SK-N-SH treated with all-trans-retinoic acid at 6 μM for 48 hours (cell line): ENCODE data around the gene CDK5.

Experiments used
- ATAC-seq: fragments of 200-7000 bp; cut with Tn5 transposase; 3 replicates; pipeline ENCODE4 v1.9.1; 2020; ENCODE audit warnings: mild to moderate bottlenecking, moderate library complexity
- ARNTL ChIP-seq: fragments of 450-650 bp; formaldehyde crosslinking; IDR thresholded peaks from 2 replicates; pipeline ENCODE4 v1.5.0; 2020; ENCODE audit warnings: low read depth, mild to moderate bottlenecking, moderate library complexity, borderline replicate concordance
- BACH2 ChIP-seq: fragments of 250-450 bp; sonication (Bioruptor Pico); IDR thresholded peaks from 2 replicates; pipeline ENCODE4 v1.9.0; 2021; ENCODE audit warnings: mild to moderate bottlenecking, borderline replicate concordance
- CSDC2 ChIP-seq: fragments of 250-450 bp; sonication (Bioruptor Pico); IDR thresholded peaks from 2 replicates; pipeline ENCODE4 v1.5.0; 2020; ENCODE audit warnings: mild to moderate bottlenecking, moderate library complexity
- ESRRG ChIP-seq: fragments of 250-450 bp; sonication (Bioruptor Pico); IDR thresholded peaks from 2 replicates; pipeline ENCODE4 v1.6.1; 2021; ENCODE audit warnings: mild to moderate bottlenecking
- GLIS3 ChIP-seq: fragments of 250-450 bp; sonication (Bioruptor Pico); IDR thresholded peaks from 2 replicates; pipeline ENCODE4 v1.5.0; 2020; ENCODE audit warnings: mild to moderate bottlenecking, moderate library complexity
- ISL1 ChIP-seq: fragments of 250-450 bp; sonication (Bioruptor Pico); IDR thresholded peaks from 2 replicates; pipeline ENCODE4 v2.1.2; 2022; ENCODE audit warnings: mild to moderate bottlenecking, moderate library complexity
- OSR1 ChIP-seq: fragments of 250-450 bp; sonication (Bioruptor Pico); IDR thresholded peaks from 2 replicates; pipeline ENCODE4 v1.8.0; 2022; ENCODE audit warnings: moderate library complexity, mild to moderate bottlenecking, inconsistent platforms
- PPARA ChIP-seq: fragments of 250-450 bp; sonication (Bioruptor Pico); IDR thresholded peaks from 2 replicates; pipeline ENCODE4 v1.5.0; 2020; ENCODE audit warnings: mild to moderate bottlenecking, borderline replicate concordance
- SNAI2 ChIP-seq: fragments of 250-450 bp; sonication (Bioruptor Pico); IDR thresholded peaks from 2 replicates; pipeline ENCODE4 v1.5.0; 2020; ENCODE audit warnings: mild to moderate bottlenecking, moderate library complexity
- TCF4 ChIP-seq: fragments of 250-450 bp; sonication (Bioruptor Pico); IDR thresholded peaks from 2 replicates; pipeline ENCODE4 v1.8.0; 2021; ENCODE audit warnings: mild to moderate bottlenecking, moderate library complexity, borderline replicate concordance
- TOX ChIP-seq: fragments of 250-450 bp; sonication (Bioruptor Pico); IDR thresholded peaks from 2 replicates; pipeline ENCODE4 v1.8.0; 2021; ENCODE audit warnings: mild to moderate bottlenecking, moderate library complexity, borderline replicate concordance
- ZNF565 ChIP-seq: fragments of 450-650 bp; formaldehyde crosslinking; conservative IDR thresholded peaks from 2 replicates; pipeline ENCODE4 v1.5.0; 2020; ENCODE audit warnings: low read depth, mild to moderate bottlenecking, moderate library complexity
- ZNF70 ChIP-seq: fragments of 450-650 bp; formaldehyde crosslinking; IDR thresholded peaks from 2 replicates; pipeline ENCODE4 v1.5.0; 2020; ENCODE audit warnings: mild to moderate bottlenecking, moderate library complexity
- ZNF8 ChIP-seq: fragments of 450-650 bp; formaldehyde crosslinking; IDR thresholded peaks from 2 replicates; pipeline ENCODE4 v1.5.0; 2020; ENCODE audit warnings: mild to moderate bottlenecking, moderate library complexity
- TF ChIP-seq, protein P1 (sequence below): fragments of 250-450 bp; sonication (Bioruptor Pico); IDR thresholded peaks from 2 replicates; pipeline ENCODE4 v1.8.0; 2021; ENCODE audit warnings: low read depth, mild to moderate bottlenecking, moderate library complexity, borderline replicate concordance
- TF ChIP-seq, protein P2 (sequence below): fragments of 250-450 bp; sonication (Bioruptor Pico); IDR thresholded peaks from 2 replicates; pipeline ENCODE4 v1.5.0; 2020; ENCODE audit warnings: mild to moderate bottlenecking, moderate library complexity
- TF ChIP-seq, protein P3 (sequence below): fragments of 250-450 bp; sonication (Bioruptor Pico); IDR thresholded peaks from 2 replicates; pipeline ENCODE4 v1.5.1; 2021; ENCODE audit warnings: mild to moderate bottlenecking, moderate library complexity
- TF ChIP-seq, protein P4 (sequence below): fragments of 250-450 bp; sonication (Bioruptor Pico); IDR thresholded peaks from 2 replicates; pipeline ENCODE4 v1.5.1; 2020; ENCODE audit warnings: low read depth, mild to moderate bottlenecking, moderate library complexity

The CDK5 gene

DNA sequence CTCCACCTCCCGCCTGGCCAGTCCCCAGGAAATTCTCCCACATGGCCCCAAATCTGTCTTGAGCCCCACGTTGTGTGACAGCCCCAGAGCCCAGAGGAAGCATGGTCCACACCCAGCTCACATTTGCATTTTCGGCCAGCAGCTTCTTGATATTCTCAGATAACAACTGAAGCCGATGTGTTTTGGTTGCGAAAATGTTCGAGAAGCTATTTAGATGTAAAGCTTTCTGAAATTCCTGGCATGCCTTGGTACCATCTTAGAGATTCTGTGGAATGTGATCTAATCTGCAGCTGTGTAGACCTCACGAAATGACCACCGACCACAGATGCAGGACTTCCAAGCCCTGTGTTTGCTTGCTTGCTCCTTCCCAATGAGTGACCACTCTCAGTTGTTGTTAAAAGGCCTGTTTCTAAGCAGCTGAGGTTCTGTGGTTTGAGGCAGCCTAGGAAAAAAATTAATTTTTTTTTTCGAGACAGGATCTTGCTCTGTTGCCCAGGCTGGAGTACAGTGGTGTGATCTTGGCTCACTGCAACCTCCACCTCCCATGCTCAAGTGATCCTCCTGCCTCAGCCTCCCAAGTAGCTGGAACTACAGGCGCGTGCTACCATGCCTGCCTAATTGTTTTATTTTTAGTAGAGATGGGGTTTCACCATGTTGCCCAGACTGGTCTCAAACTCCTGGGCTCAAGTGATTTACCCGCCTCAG is 10.5 kb upstream of the CDK5 start:
- peak; percentile 35; the same call in 1 of the 2 replicates for TF ChIP-seq ISL1
- TF ChIP-seq, protein P1, sequence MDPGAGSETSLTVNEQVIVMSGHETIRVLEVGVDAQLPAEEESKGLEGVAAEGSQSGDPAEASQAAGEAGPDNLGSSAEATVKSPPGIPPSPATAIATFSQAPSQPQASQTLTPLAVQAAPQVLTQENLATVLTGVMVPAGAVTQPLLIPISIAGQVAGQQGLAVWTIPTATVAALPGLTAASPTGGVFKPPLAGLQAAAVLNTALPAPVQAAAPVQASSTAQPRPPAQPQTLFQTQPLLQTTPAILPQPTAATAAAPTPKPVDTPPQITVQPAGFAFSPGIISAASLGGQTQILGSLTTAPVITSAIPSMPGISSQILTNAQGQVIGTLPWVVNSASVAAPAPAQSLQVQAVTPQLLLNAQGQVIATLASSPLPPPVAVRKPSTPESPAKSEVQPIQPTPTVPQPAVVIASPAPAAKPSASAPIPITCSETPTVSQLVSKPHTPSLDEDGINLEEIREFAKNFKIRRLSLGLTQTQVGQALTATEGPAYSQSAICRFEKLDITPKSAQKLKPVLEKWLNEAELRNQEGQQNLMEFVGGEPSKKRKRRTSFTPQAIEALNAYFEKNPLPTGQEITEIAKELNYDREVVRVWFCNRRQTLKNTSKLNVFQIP (CRISPR knock-in tag) = no peak
- ATAC-seq = peak; percentile 13; the same call in 1 of the 3 replicates

DNA sequence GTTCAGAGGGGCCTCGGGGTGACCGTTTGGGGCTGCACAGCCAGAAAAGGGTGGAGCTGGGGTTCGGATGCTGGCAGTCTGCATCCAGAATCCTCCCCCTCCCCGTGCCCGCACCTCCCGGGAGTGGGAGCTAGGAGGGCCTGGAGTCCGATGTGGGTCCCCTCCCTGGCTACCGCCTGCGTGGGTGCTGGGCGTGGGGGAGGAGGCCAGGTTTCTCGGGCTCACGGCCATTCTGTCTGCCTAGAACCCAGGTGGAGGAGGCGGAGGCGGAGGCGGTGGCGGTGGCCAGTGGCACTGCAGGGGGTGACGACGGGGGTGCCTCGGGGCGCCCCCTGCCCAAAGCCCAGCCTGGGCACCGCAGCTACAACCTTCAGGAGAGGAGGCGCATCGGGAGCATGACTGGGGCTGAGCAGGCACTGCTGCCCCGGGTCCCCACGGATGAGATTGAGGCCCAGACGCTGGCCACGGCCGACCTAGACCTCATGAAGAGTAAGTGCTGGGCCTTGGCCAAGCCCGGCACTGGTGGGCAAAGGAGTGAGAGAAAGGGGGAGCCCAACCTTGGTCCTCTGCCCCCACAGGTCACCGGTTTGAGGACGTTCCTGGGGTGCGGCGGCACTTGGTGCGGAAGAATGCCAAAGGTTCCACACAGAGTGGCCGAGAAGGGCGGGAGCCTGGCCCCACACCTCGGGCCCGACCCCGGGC is 8.7 kb upstream of the CDK5 start:
- no peak for ATAC-seq
- TF ChIP-seq ZNF70 (CRISPR knock-in tag) (no peak), ISL1 (no peak)

DNA sequence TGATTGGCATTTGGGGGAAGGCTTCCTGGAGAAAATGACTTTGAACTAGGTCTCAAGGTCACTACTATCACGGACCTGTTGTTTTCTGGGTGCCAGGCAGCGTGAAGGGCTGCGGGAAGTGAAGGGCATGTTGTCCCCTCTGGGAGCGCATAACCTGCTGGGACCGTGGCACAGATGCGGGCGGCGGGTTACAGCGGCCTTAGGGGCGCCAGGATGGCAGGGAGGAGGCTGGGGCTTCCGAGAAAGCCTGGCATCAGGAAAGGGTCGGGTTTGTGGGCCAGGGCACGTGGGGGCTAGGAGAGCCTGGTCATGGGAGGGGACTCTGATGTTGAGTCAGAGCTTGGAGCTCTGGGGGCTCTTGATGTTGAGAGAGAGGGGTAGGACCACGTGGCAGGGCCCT is 7.8 kb upstream of the CDK5 start:
- TF ChIP-seq ARNTL (CRISPR knock-in tag) = no peak
- TF ChIP-seq TOX (CRISPR knock-in tag) = no peak
- no peak for TF ChIP-seq BACH2
- no peak for TF ChIP-seq ZNF8 (CRISPR knock-in tag)
- TF ChIP-seq GLIS3 (CRISPR knock-in tag) = no peak
- TF ChIP-seq, protein P1 (CRISPR knock-in tag) = no peak
- TF ChIP-seq OSR1 (CRISPR knock-in tag) = no peak
- no peak for TF ChIP-seq ZNF565 (CRISPR knock-in tag)
- no peak for TF ChIP-seq SNAI2 (CRISPR knock-in tag)
- TF ChIP-seq TCF4 = no peak
- TF ChIP-seq, protein P2, sequence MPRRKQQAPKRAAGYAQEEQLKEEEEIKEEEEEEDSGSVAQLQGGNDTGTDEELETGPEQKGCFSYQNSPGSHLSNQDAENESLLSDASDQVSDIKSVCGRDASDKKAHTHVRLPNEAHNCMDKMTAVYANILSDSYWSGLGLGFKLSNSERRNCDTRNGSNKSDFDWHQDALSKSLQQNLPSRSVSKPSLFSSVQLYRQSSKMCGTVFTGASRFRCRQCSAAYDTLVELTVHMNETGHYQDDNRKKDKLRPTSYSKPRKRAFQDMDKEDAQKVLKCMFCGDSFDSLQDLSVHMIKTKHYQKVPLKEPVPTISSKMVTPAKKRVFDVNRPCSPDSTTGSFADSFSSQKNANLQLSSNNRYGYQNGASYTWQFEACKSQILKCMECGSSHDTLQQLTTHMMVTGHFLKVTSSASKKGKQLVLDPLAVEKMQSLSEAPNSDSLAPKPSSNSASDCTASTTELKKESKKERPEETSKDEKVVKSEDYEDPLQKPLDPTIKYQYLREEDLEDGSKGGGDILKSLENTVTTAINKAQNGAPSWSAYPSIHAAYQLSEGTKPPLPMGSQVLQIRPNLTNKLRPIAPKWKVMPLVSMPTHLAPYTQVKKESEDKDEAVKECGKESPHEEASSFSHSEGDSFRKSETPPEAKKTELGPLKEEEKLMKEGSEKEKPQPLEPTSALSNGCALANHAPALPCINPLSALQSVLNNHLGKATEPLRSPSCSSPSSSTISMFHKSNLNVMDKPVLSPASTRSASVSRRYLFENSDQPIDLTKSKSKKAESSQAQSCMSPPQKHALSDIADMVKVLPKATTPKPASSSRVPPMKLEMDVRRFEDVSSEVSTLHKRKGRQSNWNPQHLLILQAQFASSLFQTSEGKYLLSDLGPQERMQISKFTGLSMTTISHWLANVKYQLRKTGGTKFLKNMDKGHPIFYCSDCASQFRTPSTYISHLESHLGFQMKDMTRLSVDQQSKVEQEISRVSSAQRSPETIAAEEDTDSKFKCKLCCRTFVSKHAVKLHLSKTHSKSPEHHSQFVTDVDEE (CRISPR knock-in tag) = no peak
- TF ChIP-seq ESRRG (CRISPR knock-in tag) = no peak
- ATAC-seq = no peak

DNA sequence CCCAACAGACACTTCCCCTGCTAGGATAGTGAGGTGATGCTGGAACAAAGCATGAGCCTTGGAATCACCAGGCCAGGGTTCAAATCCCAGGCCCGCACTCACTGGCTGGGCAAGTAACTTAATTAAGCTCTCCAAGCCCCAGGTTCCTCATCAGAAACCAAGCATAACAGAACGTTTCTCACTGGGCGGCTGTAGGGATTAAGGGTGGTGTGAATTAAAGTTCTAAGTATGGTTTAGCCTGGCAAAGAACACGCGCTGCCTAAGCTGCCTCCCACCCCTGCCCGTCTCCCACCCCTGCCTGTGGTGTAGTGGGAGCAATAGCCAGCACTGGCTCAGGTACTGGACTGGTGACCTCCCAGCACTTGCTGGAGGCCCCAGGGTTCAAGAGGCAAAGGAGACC is 7.3 kb upstream of the CDK5 start:
- no peak for ATAC-seq
- TF ChIP-seq, protein P3, sequence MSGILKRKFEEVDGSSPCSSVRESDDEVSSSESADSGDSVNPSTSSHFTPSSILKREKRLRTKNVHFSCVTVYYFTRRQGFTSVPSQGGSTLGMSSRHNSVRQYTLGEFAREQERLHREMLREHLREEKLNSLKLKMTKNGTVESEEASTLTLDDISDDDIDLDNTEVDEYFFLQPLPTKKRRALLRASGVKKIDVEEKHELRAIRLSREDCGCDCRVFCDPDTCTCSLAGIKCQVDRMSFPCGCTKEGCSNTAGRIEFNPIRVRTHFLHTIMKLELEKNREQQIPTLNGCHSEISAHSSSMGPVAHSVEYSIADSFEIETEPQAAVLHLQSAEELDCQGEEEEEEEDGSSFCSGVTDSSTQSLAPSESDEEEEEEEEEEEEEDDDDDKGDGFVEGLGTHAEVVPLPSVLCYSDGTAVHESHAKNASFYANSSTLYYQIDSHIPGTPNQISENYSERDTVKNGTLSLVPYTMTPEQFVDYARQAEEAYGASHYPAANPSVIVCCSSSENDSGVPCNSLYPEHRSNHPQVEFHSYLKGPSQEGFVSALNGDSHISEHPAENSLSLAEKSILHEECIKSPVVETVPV (CRISPR knock-in tag) = no peak
- TF ChIP-seq PPARA = no peak
- no peak for TF ChIP-seq ISL1
- TF ChIP-seq ZNF8 (CRISPR knock-in tag) = no peak
- no peak for TF ChIP-seq OSR1 (CRISPR knock-in tag)

DNA sequence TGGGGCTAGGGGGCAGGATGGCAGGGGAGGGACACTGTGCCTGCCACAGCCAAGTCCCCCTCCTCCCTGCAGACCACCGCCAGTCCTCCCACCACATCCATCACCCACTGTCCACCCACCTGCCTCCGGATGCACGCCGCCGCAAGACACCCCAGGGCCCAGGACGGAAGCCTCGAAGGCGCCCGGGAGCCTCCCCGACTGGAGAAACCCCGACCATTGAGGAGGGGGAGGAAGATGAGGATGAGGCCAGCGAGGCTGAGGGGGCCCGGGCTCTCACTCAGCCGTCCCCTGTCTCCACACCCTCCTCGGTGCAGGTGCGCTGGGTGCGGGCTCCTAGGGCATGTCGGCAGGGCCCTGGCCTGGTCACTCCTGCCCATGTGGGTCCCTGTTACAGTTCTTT is 6.8 kb upstream of the CDK5 start:
- TF ChIP-seq, protein P4, sequence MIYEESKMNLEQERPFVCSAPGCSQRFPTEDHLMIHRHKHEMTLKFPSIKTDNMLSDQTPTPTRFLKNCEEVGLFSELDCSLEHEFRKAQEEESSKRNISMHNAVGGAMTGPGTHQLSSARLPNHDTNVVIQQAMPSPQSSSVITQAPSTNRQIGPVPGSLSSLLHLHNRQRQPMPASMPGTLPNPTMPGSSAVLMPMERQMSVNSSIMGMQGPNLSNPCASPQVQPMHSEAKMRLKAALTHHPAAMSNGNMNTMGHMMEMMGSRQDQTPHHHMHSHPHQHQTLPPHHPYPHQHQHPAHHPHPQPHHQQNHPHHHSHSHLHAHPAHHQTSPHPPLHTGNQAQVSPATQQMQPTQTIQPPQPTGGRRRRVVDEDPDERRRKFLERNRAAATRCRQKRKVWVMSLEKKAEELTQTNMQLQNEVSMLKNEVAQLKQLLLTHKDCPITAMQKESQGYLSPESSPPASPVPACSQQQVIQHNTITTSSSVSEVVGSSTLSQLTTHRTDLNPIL (CRISPR knock-in tag) = no peak
- TF ChIP-seq TOX (CRISPR knock-in tag) (no peak), CSDC2 (CRISPR knock-in tag) (no peak), GLIS3 (CRISPR knock-in tag) (no peak), PPARA (no peak), ZNF70 (CRISPR knock-in tag) (no peak), OSR1 (CRISPR knock-in tag) (no peak), ZNF565 (CRISPR knock-in tag) (no peak), SNAI2 (CRISPR knock-in tag) (no peak), ISL1 (no peak), ESRRG (CRISPR knock-in tag) (no peak)
- TF ChIP-seq, protein P3 (CRISPR knock-in tag) = no peak
- TF ChIP-seq, protein P1 (CRISPR knock-in tag) = no peak
- no peak for ATAC-seq
